ENCODE measurements around the gene EMX2.

- TF ChIP-seq CTCF (IDR thresholded peaks at IDR 0.05; ENCODE audit: low read depth, low read length, poor library complexity, severe bottlenecking), result no peak
- TF ChIP-seq EZH2phosphoT487 (IDR thresholded peaks at IDR 0.05; ENCODE audit: borderline replicate concordance, low read length), result no peak
These were observed 35.9 kb downstream of the EMX2 start for GRCh38 chr10:117578490-117578889.
